HEK293 (cell line): ENCODE results near the gene MESD.

ENCODE experiments used
- CTCF ChIA-PET: fragments of 350-600 bp; formaldehyde crosslinking; extraction: SDS; loops from one replicate; lab custom pipeline; 2021; ENCODE audit warnings: antibody characterized with exemption; lab: Yijun Ruan, JAX
- POLR2A ChIA-PET: fragments of 300-600 bp; formaldehyde crosslinking; extraction: SDS; loops from one replicate; lab custom pipeline; 2020; ENCODE audit warnings: antibody characterized with exemption, inconsistent platforms; lab: Yijun Ruan, JAX
- H3K27ac ChIP-seq: fragments of 200-500 bp; sonication (Bioruptor generic); 2 replicates; pipeline ENCODE4 v1.5.1; 2014; ENCODE audit warnings: low read depth, low read length, control low read depth, inconsistent platforms; ENCODE audit errors: extremely low read depth
- H3K36me3 ChIP-seq, 2 experiments: fragments of 200-500 bp in 1 of 2; sonication (Bioruptor generic) in 1 of 2; 1 replicate in 1 of 2; 2 replicates in 1 of 2; pipeline ENCODE4 v1.5.1; 2014 to 2017; ENCODE audit warnings: inconsistent platforms in 2 of 2, low read length in 2 of 2; ENCODE audit not compliant: control insufficient read depth in 2 of 2, insufficient read depth in 1 of 2
- H3K4me1 ChIP-seq: fragments of 200-500 bp; sonication (Bioruptor generic); 2 replicates; pipeline ENCODE4 v1.5.1; 2014; ENCODE audit warnings: mild to moderate bottlenecking, low read length, inconsistent platforms; ENCODE audit not compliant: control insufficient read depth, insufficient read depth
- H3K4me3 ChIP-seq: 2 replicates; pipeline ENCODE4 v1.5.1; 2011; ENCODE audit warnings: low read depth, mild to moderate bottlenecking, control low read depth, low read length, moderate library complexity
- H3K9me3 ChIP-seq: fragments of 200-500 bp; sonication (Bioruptor generic); 2 replicates; pipeline ENCODE4 v1.5.1; 2014; ENCODE audit warnings: low read depth, low read length, inconsistent platforms; ENCODE audit not compliant: control insufficient read depth, insufficient read depth
- ZIC2 ChIP-seq: fragments of 450-650 bp; formaldehyde crosslinking; IDR thresholded peaks from 2 replicates; pipeline ENCODE4 v1.5.1; 2016; ENCODE audit warnings: missing biosample characterization, missing genetic modification characterization
- ZNF155 ChIP-seq: fragments of 450-650 bp; formaldehyde crosslinking; IDR thresholded peaks from 2 replicates; pipeline ENCODE4 v1.5.1; 2016; ENCODE audit warnings: missing biosample characterization, missing genetic modification characterization
- ZNF19 ChIP-seq: fragments of 450-650 bp; formaldehyde crosslinking; IDR thresholded peaks from 2 replicates; pipeline ENCODE4; 2016; ENCODE audit warnings: missing biosample characterization, missing genetic modification characterization, low read depth
- ZNF202 ChIP-seq: fragments of 450-650 bp; formaldehyde crosslinking; IDR thresholded peaks from 2 replicates; pipeline ENCODE4 v1.5.1; 2016; ENCODE audit warnings: missing biosample characterization, missing genetic modification characterization, borderline replicate concordance
- ZNF23 ChIP-seq: fragments of 450-650 bp; formaldehyde crosslinking; IDR thresholded peaks from 2 replicates; pipeline ENCODE4 v1.5.1; 2016; ENCODE audit warnings: missing biosample characterization, missing genetic modification characterization, borderline replicate concordance
- ZNF510 ChIP-seq: fragments of 450-650 bp; formaldehyde crosslinking; IDR thresholded peaks from 2 replicates; pipeline ENCODE4 v1.5.1; 2018; ENCODE audit warnings: mild to moderate bottlenecking, missing genetic modification characterization, missing biosample characterization; ENCODE audit not compliant: insufficient replicate concordance
- ZNF626 ChIP-seq: fragments of 450-650 bp; sonication (Bioruptor Pico); formaldehyde crosslinking; IDR thresholded peaks from 2 replicates; pipeline ENCODE4 v1.5.1; 2018; ENCODE audit warnings: missing biosample characterization, missing genetic modification characterization, inconsistent platforms
- ZNF791 ChIP-seq: fragments of 450-650 bp; formaldehyde crosslinking; IDR thresholded peaks from 2 replicates; pipeline ENCODE4 v1.5.1; 2016; ENCODE audit warnings: missing biosample characterization, missing genetic modification characterization
- ZNF792 ChIP-seq: fragments of 450-650 bp; formaldehyde crosslinking; IDR thresholded peaks from 2 replicates; pipeline ENCODE4 v1.5.1; 2016; ENCODE audit warnings: missing biosample characterization, missing genetic modification characterization
- TF ChIP-seq, protein P1 (sequence below): fragments of 450-650 bp; formaldehyde crosslinking; IDR thresholded peaks from 2 replicates; pipeline ENCODE4 v1.5.0; 2017; ENCODE audit warnings: missing biosample characterization, missing genetic modification characterization, borderline replicate concordance
- TF ChIP-seq, protein P2 (sequence below): fragments of 450-650 bp; formaldehyde crosslinking; IDR thresholded peaks from 2 replicates; pipeline ENCODE4 v1.5.1; 2016; ENCODE audit warnings: missing biosample characterization, missing genetic modification characterization
- TF ChIP-seq, protein P3 (sequence below): fragments of 450-650 bp; formaldehyde crosslinking; IDR thresholded peaks from 2 replicates; pipeline ENCODE4 v1.5.1; 2016; ENCODE audit warnings: missing biosample characterization, missing genetic modification characterization, borderline replicate concordance
- TF ChIP-seq, protein P4 (sequence below): fragments of 450-650 bp; formaldehyde crosslinking; IDR thresholded peaks from 2 replicates; pipeline ENCODE4 v1.5.1; 2016; ENCODE audit warnings: missing biosample characterization, missing genetic modification characterization

Gene MESD

DNA sequence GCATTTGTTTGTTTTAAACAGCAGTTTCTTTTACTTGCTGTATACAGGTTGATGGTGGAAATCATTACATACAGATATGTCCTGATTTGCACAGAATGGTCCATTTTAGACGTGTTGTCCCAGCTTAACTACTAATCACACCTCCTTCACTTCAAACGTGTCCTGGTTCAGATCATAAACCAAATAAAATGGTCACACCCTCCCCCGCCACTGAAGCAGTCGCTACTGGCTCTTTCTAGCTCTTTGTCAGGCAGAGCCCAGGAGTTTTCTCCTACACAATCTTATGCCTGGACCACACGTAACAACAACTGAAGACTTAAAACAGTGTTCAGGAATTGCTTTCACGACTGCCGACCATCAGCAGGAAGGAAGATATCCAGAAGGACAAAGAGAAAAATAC, 73.6 kb downstream of the MESD start (continued):
- TF ChIP-seq, protein P1, sequence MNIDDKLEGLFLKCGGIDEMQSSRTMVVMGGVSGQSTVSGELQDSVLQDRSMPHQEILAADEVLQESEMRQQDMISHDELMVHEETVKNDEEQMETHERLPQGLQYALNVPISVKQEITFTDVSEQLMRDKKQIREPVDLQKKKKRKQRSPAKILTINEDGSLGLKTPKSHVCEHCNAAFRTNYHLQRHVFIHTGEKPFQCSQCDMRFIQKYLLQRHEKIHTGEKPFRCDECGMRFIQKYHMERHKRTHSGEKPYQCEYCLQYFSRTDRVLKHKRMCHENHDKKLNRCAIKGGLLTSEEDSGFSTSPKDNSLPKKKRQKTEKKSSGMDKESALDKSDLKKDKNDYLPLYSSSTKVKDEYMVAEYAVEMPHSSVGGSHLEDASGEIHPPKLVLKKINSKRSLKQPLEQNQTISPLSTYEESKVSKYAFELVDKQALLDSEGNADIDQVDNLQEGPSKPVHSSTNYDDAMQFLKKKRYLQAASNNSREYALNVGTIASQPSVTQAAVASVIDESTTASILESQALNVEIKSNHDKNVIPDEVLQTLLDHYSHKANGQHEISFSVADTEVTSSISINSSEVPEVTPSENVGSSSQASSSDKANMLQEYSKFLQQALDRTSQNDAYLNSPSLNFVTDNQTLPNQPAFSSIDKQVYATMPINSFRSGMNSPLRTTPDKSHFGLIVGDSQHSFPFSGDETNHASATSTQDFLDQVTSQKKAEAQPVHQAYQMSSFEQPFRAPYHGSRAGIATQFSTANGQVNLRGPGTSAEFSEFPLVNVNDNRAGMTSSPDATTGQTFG (tag by site-specific recombination) = no peak
- TF ChIP-seq ZNF19 (tag by site-specific recombination) (no peak), ZNF23 (no peak)

DNA sequence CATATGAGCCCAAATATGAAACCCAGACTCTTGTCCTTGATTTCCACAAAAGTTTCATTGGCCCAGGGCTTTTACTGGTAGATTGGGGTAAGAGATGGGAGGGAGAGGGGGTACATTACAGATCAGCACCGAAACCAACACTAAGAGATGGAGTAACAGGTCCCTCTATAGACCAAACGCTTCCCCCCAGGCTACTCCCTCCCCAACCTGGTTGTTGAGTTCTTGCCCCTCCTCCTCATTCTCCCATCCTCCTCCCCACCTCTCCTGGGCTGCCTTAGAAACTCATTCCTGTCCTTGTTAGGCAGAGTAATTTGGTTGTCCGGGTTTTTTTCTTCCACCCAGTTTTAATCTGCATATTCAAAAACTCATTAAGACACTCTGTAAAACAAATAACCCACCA, 74.1 kb downstream of the MESD start:
- Histone ChIP-seq H3K4me3 (no peak overlapping the region), H3K36me3 (no peaks in the 10 kb centered on the region), H3K27ac (no peak overlapping the region), H3K4me1 (no peaks in the 10 kb centered on the region), H3K9me3 (no peaks in the 10 kb centered on the region)
- POLR2A ChIA-PET = interaction anchor here (0.8 kb wide), 1 partner anchor 1131 kb away, joined by 6 read pairs; the partner anchor contains the start of gene MEX3B
- CTCF ChIA-PET = interaction anchor here (1.1 kb wide), 1 partner anchor 255 kb away, joined by 3 read pairs; no protein-coding TSS in a partner anchor
- no peak for TF ChIP-seq ZIC2 (tag by site-specific recombination)
- TF ChIP-seq ZNF202 = no peak
- TF ChIP-seq ZNF510 (tag by site-specific recombination) = no peak
- TF ChIP-seq, protein P2, sequence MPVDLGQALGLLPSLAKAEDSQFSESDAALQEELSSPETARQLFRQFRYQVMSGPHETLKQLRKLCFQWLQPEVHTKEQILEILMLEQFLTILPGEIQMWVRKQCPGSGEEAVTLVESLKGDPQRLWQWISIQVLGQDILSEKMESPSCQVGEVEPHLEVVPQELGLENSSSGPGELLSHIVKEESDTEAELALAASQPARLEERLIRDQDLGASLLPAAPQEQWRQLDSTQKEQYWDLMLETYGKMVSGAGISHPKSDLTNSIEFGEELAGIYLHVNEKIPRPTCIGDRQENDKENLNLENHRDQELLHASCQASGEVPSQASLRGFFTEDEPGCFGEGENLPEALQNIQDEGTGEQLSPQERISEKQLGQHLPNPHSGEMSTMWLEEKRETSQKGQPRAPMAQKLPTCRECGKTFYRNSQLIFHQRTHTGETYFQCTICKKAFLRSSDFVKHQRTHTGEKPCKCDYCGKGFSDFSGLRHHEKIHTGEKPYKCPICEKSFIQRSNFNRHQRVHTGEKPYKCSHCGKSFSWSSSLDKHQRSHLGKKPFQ (tag by site-specific recombination) = no peak
- TF ChIP-seq ZNF791 (tag by site-specific recombination) = no peak
- TF ChIP-seq, protein P3, sequence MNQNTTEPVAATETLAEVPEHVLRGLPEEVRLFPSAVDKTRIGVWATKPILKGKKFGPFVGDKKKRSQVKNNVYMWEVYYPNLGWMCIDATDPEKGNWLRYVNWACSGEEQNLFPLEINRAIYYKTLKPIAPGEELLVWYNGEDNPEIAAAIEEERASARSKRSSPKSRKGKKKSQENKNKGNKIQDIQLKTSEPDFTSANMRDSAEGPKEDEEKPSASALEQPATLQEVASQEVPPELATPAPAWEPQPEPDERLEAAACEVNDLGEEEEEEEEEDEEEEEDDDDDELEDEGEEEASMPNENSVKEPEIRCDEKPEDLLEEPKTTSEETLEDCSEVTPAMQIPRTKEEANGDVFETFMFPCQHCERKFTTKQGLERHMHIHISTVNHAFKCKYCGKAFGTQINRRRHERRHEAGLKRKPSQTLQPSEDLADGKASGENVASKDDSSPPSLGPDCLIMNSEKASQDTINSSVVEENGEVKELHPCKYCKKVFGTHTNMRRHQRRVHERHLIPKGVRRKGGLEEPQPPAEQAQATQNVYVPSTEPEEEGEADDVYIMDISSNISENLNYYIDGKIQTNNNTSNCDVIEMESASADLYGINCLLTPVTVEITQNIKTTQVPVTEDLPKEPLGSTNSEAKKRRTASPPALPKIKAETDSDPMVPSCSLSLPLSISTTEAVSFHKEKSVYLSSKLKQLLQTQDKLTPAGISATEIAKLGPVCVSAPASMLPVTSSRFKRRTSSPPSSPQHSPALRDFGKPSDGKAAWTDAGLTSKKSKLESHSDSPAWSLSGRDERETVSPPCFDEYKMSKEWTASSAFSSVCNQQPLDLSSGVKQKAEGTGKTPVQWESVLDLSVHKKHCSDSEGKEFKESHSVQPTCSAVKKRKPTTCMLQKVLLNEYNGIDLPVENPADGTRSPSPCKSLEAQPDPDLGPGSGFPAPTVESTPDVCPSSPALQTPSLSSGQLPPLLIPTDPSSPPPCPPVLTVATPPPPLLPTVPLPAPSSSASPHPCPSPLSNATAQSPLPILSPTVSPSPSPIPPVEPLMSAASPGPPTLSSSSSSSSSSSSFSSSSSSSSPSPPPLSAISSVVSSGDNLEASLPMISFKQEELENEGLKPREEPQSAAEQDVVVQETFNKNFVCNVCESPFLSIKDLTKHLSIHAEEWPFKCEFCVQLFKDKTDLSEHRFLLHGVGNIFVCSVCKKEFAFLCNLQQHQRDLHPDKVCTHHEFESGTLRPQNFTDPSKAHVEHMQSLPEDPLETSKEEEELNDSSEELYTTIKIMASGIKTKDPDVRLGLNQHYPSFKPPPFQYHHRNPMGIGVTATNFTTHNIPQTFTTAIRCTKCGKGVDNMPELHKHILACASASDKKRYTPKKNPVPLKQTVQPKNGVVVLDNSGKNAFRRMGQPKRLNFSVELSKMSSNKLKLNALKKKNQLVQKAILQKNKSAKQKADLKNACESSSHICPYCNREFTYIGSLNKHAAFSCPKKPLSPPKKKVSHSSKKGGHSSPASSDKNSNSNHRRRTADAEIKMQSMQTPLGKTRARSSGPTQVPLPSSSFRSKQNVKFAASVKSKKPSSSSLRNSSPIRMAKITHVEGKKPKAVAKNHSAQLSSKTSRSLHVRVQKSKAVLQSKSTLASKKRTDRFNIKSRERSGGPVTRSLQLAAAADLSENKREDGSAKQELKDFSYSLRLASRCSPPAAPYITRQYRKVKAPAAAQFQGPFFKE (tag by site-specific recombination) = no peak
- no peak for TF ChIP-seq ZNF792 (tag by site-specific recombination)
- no peak for TF ChIP-seq ZNF155
- TF ChIP-seq, protein P4, sequence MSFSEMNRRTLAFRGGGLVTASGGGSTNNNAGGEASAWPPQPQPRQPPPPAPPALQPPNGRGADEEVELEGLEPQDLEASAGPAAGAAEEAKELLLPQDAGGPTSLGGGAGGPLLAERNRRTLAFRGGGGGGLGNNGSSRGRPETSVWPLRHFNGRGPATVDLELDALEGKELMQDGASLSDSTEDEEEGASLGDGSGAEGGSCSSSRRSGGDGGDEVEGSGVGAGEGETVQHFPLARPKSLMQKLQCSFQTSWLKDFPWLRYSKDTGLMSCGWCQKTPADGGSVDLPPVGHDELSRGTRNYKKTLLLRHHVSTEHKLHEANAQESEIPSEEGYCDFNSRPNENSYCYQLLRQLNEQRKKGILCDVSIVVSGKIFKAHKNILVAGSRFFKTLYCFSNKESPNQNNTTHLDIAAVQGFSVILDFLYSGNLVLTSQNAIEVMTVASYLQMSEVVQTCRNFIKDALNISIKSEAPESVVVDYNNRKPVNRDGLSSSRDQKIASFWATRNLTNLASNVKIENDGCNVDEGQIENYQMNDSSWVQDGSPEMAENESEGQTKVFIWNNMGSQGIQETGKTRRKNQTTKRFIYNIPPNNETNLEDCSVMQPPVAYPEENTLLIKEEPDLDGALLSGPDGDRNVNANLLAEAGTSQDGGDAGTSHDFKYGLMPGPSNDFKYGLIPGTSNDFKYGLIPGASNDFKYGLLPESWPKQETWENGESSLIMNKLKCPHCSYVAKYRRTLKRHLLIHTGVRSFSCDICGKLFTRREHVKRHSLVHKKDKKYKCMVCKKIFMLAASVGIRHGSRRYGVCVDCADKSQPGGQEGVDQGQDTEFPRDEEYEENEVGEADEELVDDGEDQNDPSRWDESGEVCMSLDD (tag by site-specific recombination) = no peak
- TF ChIP-seq ZNF626 (tag by site-specific recombination) = no peak
